Stomach smooth muscle (tissue), 2 donors: ENCODE results near the gene CBR1.
"Not testable (repeated sequence)": the region's sequence is repeated elsewhere in the genome, so short reads cannot be mapped to it uniquely, and the experiment has no call there.

Experiments used
- H3K27ac ChIP-seq: one replicate; pipeline ENCODE4 v1.7.0; 2013; ENCODE audit warnings: mild to moderate bottlenecking, low read length, inconsistent platforms
- H3K27me3 ChIP-seq, 2 donors: one replicate each; pipeline ENCODE4 v1.7.0; 2013; ENCODE audit warnings: low read length in 2 of 2; ENCODE audit not compliant: insufficient read depth in 2 of 2, control insufficient read depth in 1 of 2
- H3K36me3 ChIP-seq, 2 donors: one replicate each; pipeline ENCODE4 v1.7.0; 2013; ENCODE audit warnings: low read length in 2 of 2; ENCODE audit not compliant: control insufficient read depth in 2 of 2, insufficient read depth in 2 of 2
- H3K4me1 ChIP-seq: one replicate; pipeline ENCODE4 v1.7.0; 2013; ENCODE audit warnings: low read length; ENCODE audit not compliant: control insufficient read depth, insufficient read depth
- H3K4me3 ChIP-seq, 2 donors: one replicate each; pipeline ENCODE4 v1.7.0; 2013; ENCODE audit warnings: low read length in 2 of 2
- H3K9ac ChIP-seq, 2 donors: one replicate each; pipeline ENCODE4 v1.7.0; 2013; ENCODE audit warnings: low read length in 2 of 2, mild to moderate bottlenecking in 1 of 2
- H3K9me3 ChIP-seq, 2 donors: one replicate each; pipeline ENCODE4 v1.7.0; 2013; ENCODE audit warnings: low read length in 2 of 2; ENCODE audit not compliant: control insufficient read depth in 2 of 2
- donor health status: healthy.
- donor health status: Pancreatic carcinoma.

The CBR1 gene

DNA sequence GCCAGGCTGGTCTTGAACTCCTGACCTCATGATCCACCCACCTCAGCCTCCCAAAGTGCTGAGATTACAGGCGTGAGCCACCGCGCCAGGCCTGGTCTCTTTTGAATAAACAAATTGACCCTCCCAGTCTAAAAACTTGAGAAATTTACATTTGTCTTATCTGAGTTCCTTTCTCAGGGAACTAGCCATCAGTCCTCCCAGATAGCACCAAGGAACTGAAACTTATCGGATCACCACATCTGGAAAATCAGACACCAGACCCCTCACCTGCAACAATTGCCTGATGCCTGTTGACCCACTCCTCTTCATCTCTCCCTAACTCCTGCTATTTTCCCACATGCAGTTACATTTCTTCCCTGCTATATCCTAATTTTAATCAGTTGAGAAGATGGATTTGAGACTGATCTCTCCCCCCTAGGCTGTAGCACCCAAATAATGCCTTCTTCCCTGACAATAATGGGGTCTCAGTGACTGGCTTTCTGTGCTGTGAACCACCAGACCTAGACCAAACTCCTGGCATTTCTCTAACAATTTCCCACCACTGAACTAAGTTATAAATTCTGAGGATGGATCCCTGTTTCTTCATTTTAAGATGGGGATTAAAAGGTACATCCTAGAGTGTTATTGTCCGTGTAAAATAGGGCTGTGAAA is 951 bp upstream of the CBR1 start:
- H3K4me3 ChIP-seq: peak overlapping the region; percentile 86 to 93
- peak overlapping the region; percentile 58 for H3K27ac ChIP-seq
- H3K4me1 ChIP-seq: peaks cover 34% of the 10 kb centered on the region
- no peaks in the 10 kb centered on the region for H3K27me3 ChIP-seq
- no peaks in the 10 kb centered on the region for H3K9me3 ChIP-seq
- no peak overlapping the region for H3K9ac ChIP-seq
- H3K36me3 ChIP-seq: peaks cover 18% of the 10 kb centered on the region in 2 donors

DNA sequence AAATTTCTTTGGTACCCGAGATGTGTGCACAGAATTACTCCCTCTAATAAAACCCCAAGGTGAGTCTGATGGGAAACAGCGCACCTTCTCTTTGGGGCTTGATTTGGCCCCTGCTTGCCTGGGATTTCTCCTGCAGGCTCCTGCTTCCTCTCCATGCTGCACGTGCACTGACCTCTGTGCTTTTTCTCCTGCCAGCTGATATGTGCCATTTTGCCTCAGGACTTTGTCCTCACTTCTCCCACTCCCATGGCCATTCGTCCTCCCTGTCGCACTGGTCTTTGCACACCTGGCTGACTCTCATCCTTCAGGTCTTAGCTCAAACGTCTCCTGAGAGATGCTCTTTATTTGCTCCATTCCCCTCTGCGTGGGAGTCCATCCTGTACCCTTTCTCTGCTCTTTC is 1.2 kb downstream of the CBR1 start:
- Histone ChIP-seq H3K4me3 (peak overlapping the region; percentile 86 to 93), H3K4me1 (peaks cover 34% of the 10 kb centered on the region), H3K9me3 (no peaks in the 10 kb centered on the region), H3K9ac (peak overlapping the region in 1 of 2 donors; percentile 31), H3K36me3 (peaks cover 18% of the 10 kb centered on the region in 2 donors), H3K27ac (no peak overlapping the region), H3K27me3 (no peaks in the 10 kb centered on the region)

DNA sequence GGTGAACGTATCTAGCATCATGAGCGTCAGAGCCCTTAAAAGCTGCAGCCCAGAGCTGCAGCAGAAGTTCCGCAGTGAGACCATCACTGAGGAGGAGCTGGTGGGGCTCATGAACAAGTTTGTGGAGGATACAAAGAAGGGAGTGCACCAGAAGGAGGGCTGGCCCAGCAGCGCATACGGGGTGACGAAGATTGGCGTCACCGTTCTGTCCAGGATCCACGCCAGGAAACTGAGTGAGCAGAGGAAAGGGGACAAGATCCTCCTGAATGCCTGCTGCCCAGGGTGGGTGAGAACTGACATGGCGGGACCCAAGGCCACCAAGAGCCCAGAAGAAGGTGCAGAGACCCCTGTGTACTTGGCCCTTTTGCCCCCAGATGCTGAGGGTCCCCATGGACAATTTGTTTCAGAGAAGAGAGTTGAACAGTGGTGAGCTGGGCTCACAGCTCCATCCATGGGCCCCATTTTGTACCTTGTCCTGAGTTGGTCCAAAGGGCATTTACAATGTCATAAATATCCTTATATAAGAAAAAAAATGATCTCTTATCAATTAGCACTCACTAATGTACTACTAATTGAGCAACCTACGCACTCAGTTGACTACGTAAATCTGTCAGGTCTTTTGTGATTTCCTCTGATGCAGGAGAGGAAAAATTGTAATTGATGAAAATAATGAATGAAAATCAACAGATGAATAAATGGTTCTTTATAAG is 2.8 kb downstream of the CBR1 start:
- Histone ChIP-seq H3K9me3 (no peaks in the 10 kb centered on the region), H3K27me3 (no peaks in the 10 kb centered on the region), H3K4me3 (no peak overlapping the region), H3K4me1 (peaks cover 34% of the 10 kb centered on the region), H3K36me3 (peaks cover 18% of the 10 kb centered on the region in 2 donors), H3K27ac (no peak overlapping the region), H3K9ac (no peak overlapping the region)

DNA sequence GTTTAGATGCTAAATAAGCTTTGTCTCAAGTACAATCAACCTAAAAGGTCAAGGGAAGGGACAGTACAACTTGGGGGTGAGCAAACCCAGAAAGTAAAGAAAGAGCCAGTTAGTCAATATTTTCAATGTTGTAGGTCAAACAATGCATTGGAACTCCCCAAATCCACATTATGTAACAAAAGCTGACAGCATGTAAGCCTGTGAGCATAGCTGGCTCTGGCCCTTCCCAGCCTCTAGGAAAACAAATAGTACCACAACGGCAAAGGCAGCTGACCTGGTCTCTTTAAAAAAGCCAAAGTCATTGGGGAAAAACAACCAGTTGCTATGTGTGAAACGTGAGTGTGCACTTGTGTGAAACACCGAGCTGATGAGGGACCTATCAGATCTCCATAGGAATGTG is 3.4 kb downstream of the CBR1 start:
- Histone ChIP-seq H3K4me3 (no peak overlapping the region), H3K27ac (no peak overlapping the region), H3K36me3 (peaks cover 18% of the 10 kb centered on the region in 2 donors), H3K9me3 (no peaks in the 10 kb centered on the region), H3K27me3 (no peaks in the 10 kb centered on the region), H3K4me1 (peaks cover 34% of the 10 kb centered on the region), H3K9ac (peak overlapping the region in 1 of 2 donors; percentile 29)

DNA sequence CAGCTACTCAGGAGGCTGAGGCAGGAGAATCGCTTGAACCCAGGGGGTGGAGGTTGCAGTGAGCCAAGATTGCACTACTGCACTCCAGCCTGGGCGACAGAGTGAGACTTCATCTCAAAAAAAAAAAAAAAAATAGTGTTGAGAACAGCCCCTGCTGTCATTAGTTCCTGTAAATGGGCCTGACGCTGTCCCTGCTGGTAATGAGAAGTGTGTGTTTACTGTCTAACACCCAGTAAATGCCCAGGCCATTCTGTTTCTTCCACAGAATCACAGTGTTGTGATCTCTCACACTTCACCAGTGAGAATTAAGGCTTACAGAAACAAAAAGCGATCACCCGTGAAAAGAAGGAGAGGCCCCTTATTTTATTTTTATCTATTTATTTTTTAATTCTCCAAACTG is 4.1 kb downstream of the CBR1 start:
- Histone ChIP-seq H3K36me3 (peaks cover 18% of the 10 kb centered on the region in 2 donors), H3K4me1 (peaks cover 34% of the 10 kb centered on the region)
- not testable (repeated sequence) for H3K27me3 ChIP-seq, H3K9ac ChIP-seq, H3K9me3 ChIP-seq, H3K27ac ChIP-seq, H3K4me3 ChIP-seq

DNA sequence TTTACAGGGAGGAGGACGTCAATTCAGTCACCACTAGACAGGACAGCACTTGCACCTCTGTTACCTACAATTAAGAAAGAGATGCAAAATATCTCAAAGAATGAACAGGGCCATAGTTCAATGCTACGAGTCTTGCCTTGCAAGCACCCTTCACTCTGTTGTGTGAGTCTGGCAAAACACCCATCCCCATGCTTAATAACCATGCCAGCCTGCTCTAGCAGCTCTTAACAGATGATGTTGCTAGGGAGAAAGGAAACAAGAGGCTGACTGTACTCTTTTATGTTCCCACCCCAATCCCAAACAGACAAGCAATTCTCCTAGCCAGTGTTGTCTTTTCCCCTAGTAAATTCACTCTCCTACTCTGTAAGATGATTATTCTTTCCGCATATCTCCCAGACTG is 5.3 kb downstream of the CBR1 start:
- peaks cover 23% of the 10 kb centered on the region for H3K4me1 ChIP-seq
- peaks cover 18% of the 10 kb centered on the region in 2 donors for H3K36me3 ChIP-seq
- no peaks in the 10 kb centered on the region for H3K27me3 ChIP-seq
- no peak overlapping the region for H3K9ac ChIP-seq
- no peak overlapping the region for H3K4me3 ChIP-seq
- H3K9me3 ChIP-seq: no peaks in the 10 kb centered on the region
- H3K27ac ChIP-seq: no peak overlapping the region

DNA sequence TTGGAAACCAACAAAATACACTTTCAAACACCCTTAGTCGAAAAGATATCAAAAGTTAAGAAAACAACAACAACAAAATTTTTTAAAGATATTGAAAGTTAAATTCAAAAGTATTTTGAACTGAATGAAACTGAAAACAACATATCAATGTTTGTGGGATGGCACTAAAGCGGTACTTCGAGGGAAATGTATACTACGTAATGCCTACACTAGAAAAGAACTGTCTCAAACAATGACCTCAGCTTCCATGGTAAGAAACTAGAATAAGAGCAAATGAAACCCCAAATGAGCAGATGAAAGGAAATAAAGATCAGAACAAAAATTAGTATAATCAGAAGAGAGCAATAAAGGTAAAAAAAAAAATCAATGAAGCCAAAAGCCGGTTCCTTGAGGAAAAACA is 6.1 kb downstream of the CBR1 start:
- H3K4me1 ChIP-seq: peaks cover 16% of the 10 kb centered on the region
- H3K9me3 ChIP-seq: no peaks in the 10 kb centered on the region
- peaks cover 18% of the 10 kb centered on the region in 2 donors for H3K36me3 ChIP-seq
- H3K4me3 ChIP-seq: no peak overlapping the region
- no peaks in the 10 kb centered on the region for H3K27me3 ChIP-seq
- H3K9ac ChIP-seq: no peak overlapping the region
- H3K27ac ChIP-seq: no peak overlapping the region

DNA sequence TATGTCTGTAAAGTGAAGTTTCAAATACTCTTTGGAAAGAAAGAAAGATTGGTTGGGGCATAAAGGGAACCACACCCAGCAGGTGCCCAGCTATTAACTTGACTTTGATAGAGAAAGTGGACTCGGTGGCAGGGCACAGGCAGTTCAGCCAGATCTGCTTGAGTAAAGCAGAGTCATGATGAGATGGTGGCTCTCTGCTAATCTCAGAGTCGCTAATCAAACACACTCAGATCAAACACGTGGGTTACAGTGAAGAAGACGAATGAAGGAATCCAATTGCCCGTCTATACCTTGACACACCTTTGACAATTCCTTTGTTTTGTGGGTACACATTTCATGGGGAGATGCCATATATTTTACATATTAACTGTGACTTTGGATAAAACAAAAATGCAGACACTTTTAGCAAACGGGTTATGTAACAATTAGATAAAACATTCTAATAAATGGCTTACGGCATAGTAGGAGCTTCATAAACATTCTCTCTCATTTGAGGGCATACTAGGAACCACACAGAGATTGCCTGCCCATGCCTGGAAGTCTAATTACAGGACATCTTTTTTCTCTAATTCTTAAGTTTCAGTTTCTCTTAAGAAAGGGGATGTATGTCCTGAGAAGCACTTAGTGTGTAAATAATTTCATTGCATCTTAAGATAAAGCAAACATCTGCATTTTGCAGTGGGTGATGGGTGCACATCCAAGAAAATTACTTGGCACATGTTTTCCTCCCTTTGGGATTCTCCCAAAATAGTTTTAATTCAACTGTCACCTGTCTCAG is 7.2 kb downstream of the CBR1 start:
- H3K27me3 ChIP-seq: no peaks in the 10 kb centered on the region
- H3K36me3 ChIP-seq: peaks cover 9 to 12% of the 10 kb centered on the region in 2 donors
- H3K4me3 ChIP-seq: no peak overlapping the region
- no peaks in the 10 kb centered on the region for H3K9me3 ChIP-seq
- no peak overlapping the region for H3K9ac ChIP-seq
- H3K27ac ChIP-seq: no peak overlapping the region
- H3K4me1 ChIP-seq: peaks cover 9% of the 10 kb centered on the region

DNA sequence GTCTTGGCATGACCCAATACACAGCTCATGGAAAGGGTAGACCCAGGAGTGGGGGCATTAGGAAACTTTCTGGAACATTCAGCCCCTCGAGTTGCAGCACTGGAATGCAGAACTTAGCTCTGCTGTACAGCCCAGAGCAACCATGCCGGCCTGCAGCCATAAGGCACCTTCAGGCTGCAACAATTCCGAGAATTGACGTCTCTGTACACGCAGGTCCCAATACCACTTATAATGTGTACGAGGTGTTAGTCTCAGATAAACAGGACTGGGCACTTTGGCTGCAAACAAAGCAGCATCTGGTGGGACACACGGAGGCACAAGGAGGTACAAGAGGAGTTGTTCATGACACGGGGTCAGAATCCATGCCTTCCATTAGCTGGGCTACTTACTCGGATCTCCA is 7.9 kb downstream of the CBR1 start:
- Histone ChIP-seq H3K27ac (no peak overlapping the region), H3K36me3 (peaks cover 2 to 6% of the 10 kb centered on the region in 2 donors), H3K4me3 (no peak overlapping the region), H3K4me1 (peaks cover 4% of the 10 kb centered on the region), H3K9me3 (no peaks in the 10 kb centered on the region), H3K27me3 (no peaks in the 10 kb centered on the region), H3K9ac (no peak overlapping the region)

DNA sequence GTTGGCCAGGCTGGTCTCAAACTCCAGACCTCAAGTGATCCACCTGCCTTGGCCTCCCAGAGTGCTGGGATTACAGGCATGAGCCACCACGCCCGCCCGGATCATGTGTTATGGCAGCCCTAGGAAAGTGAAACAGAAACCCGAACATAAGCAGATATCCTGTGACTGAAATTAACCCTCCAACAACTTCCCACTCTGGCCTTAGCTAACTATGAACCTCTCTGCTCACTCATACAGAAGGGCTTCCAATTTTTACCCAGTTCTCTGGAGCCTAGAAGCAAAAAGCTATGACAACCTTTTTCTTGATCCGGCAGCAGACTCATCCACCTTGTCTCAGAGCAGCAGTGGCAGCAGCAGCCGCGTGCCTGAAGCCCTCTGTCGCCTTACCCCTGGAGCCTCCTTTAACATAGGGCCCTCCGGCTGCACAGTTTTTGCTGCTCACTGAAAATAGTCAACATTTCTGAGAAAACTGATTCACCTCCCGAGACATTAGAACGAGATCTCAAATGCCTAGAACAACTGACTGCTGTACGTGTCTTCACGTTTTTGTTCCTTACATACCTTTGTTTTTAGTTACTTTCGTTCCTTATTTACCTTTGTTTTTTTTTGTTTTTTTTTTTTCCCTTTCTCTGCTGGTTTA is 9.3 kb downstream of the CBR1 start:
- no peaks in the 10 kb centered on the region for H3K4me1 ChIP-seq
- no peak overlapping the region for H3K27ac ChIP-seq
- no peaks in the 10 kb centered on the region for H3K36me3 ChIP-seq
- H3K4me3 ChIP-seq: no peak overlapping the region
- no peaks in the 10 kb centered on the region for H3K27me3 ChIP-seq
- no peak overlapping the region for H3K9ac ChIP-seq
- no peaks in the 10 kb centered on the region for H3K9me3 ChIP-seq
